DOHH2 (cell line): ENCODE measurements around the gene OPN3.

Source experiments
- CTCF ChIP-seq: fragments of 200-600 bp; sonication (generic); IDR thresholded peaks from one replicate; pipeline ENCODE4 v1.5.1; 2014; ENCODE audit warnings: antibody characterized with exemption, mild to moderate bottlenecking, low read depth, low read length; ENCODE audit not compliant: poor library complexity, severe bottlenecking
- EZH2phosphoT487 ChIP-seq: fragments of 200-600 bp; sonication (generic); IDR thresholded peaks from 2 replicates; pipeline ENCODE4 v1.6.1; 2017; ENCODE audit warnings: borderline replicate concordance, mild to moderate bottlenecking, antibody characterized with exemption, low read length, moderate library complexity, mixed read lengths

GRCh38 chr1:241557551-241558193 lies 82.5 kb downstream of the OPN3 start:
- TF ChIP-seq CTCF (no peak), EZH2phosphoT487 (no peak)
